HG03175 (cell line): ENCODE results near the gene LRRC75B.
A peak's percentile ranks its signal among the peaks of the same experiment; 100 is the strongest.
"Not testable (repeated sequence)": the region's sequence is repeated elsewhere in the genome, so short reads cannot be mapped to it uniquely, and the experiment has no call there.

Source experiments
- ATAC-seq: cut with Tn5 transposase; IDR thresholded peaks from one replicate; pipeline ENCODE4 v1.9.1; 2021; ENCODE audit warnings: mild to moderate bottlenecking, moderate library complexity; ENCODE audit not compliant: unreplicated experiment

LRRC75B gene

DNA sequence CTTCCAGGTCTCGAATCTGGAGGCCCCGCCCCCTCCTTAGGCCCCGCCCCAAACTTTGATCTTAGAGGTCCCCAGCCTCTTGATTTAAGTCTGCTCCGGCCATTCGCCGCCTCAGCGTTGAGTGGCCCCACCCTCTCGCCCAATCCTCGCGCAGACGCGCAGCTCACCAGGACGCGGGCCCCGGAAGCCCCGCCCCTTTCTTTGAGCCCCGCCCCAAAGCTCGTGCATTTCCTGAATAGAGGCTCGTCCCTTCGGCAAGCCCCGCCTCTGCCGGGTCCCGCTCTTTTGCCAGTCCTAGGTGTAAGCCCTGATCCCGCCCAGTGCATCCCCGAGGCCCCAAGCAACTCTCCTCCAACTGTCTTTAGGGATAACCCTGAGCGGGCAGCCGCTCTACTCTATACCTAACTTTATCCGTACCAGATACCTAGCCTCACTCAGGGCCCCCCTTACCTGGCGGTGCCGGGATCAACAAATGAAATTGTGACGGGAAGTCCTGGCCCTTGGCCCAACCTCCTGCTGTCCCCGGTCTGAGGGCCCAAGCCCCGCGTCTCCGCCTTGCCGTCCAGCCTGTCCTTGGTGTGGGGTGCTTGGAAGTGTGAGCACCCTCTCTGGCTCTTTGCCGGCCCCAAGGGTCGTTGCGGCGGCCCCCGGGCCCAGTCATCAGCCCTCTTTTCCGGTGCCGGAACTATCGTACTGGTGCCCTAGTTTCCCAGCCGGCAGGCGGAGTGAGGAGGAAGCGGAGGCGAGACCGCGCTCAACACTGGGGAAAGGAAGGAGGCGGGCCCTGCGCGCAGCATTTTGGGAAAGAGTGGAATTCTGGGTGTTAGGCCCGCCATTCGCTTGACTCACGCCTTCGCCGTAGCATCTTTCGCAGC lies 37.5 kb downstream of the LRRC75B start, which contains the start of gene SNRPD3:
Gene SNRPD3 (plus strand): TSS at position 835 of the 875 bp plus-strand sequence. CDS start 1,676 bp downstream, outside the sequence.
- ATAC-seq: peak; percentile 77

DNA sequence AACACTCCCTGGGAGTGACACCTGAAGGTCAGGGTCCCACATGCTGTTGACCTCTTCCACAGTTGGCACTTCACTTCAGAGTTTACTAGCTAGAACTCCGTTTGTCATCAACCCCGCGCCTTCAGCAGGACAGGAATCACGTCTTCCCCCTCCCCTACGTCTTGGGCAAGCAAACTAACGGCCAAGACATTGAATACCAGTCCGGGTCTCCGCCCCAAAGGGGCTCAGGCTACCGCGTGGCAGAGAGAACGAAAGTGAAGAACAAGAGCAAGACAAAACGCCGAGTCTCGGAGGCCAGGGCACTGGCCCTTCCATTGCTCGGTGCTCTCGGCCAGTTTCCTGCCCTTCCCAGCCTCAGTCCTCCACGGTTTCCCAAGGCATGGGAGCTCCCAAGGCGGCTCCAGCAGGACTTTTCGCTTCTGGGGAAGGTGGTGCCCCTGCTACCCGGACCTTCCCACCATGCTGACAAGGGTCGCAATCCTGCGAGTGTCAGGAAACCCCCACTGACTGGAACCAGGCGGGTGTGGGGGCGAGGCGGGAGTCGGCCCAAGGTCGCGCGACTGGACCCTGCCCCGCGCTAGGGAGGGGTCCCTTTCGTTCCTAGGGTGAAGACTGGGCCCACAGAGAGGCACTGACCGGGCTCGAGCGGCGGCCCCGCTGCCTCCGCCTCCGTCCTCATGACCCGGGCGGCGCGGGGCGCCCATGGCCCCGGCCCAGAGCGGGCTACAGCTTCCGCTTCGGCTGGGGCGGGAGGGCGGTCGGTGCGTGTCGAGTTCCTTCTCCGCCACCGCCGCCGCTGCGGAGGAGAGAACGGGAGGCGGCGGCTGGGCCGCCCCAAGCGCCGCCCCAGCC lies 38.3 kb downstream of the LRRC75B start, which contains the start of gene GUCD1:
Gene GUCD1 (minus strand): TSS at position 826 of the 852 bp plus-strand sequence. CDS start 147 bp downstream, at position 679.
- no peak for ATAC-seq

DNA sequence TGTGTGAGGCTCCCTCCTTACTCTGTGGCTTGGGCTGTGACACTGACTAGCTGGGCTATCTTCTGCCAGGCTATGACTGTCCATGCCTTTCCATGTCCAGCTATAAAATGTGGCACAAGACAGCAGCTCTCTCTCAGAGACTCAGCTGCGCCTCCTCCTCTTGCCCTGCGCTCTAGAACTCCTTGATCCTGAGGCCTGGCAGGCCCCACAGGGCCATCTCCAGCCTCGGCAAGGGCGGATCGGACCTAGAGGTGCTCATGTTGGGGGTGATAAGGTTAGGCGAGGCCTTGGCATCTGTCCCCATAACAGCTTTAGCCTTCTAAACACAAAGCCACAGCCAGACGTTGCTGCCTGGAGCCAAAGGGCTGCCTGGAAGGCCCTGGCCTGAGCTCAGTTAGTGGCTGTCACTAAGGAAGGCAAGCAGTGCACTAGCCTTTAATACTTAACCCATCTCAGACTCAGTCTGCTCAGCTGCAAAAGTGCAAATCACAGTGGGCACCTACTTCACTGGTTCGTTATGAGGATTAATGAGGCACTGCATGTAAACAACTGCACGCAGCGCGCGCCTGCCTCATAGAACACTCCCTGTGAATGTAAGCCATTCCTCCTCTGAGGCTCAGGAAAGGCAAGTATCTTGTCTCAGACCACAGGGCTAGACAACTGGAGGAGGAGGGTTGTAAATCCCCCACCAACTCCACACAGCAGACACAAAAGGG lies 39.1 kb downstream of the LRRC75B start:
- ATAC-seq: no peak

DNA sequence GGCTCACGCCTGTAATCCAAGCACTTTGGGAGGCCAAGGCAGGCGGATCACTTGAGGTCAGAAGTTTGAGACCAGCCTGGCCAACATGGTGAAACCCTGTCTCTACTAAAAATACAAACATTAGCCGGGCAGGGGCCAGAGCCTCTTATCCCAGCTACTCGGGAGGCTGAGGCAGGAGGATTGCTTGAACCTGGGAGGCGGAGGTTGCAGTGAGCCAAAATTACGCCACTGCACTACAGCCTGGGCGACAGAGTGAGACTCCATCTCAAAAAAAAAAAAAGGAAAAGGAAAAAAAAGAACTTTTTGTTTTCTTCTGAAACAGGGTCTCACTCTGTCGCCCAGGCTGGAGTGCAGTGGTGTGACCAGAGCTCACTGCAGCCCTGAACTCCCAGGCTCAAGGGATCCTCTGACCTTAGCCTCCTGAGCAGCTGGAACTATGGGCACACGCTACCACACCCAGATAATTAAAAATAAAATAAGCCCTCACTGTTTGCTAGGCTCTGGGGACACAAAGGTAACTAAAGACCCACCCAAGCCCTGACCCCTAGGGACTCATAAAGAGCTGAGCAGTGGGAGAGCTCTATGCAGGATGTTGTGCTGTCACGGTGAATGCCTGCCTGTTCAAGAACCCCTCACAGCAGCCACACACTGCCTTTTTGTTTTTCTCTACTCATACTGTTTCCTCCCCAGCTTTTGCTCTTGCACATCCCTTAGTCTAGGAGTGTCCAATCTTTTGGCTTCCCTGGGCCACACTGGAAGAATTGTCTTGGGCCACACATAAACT lies 40.2 kb downstream of the LRRC75B start:
- not testable (repeated sequence) for ATAC-seq

DNA sequence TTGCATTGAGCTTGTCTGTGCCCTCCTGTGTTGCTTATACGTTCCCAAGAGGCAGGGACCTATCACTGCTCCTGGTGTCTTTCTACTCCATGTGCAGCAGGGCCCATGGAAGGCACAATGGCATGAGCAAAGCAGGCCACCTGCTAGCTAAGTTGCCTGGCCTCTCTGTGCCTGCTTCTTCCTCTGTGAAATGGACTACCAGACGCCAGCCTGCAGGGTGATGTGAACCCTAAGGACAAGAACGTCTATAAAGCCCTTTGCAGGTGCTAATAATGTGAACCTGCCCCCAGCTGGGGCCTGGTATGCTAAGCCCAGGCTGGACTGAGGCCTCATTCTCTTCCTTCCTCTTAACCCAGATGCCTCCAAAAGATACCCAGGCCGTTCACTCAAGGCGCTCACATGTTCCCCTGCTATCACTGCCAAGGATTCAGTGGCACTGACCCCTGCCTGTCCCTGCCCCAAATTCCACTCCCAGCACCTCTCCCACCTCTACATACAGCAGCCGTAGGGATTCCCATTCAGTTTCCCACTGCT lies 41.9 kb downstream of the LRRC75B start:
- ATAC-seq: no peak

DNA sequence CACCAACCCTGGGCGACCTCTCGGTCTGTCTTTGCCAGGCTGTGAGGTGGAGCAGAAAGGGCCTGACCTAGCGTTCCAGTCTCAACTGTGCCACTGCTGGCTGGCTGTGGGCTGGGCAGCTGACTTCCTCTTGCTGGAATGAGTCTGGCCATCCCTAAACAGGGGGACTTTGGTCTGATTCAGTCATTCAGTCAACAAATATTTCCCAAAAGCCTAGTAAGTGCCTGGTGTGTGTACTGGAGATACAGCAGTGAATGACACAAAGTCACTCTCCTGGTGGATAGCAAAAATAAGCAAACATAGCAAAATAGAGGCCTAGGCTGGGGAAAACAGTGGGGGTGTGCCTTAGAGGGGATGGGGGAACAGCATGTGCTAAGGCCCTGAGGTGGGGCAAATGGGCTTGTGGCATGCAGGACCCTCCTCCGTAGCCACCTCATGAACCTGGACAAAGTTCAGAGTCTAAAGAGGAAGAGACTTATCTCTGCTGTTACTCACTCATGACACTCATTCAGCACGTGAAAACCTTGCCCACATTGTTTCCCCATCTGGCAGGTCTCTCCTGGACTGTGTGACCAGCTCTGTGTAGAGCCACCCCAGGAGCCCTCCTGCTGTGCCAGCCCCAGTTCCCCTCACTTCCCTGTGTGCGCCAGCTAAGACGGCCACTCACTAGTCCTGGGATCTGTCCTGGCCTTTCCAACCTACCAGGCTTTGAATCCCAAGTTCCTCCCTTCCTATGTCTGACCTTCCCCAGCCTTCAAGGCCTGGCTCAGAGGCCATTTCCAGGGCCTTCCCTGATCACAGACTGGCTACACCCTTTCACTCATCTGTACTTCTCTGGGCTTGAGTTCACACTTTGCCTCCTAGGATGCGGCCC lies 42.6 kb downstream of the LRRC75B start:
- no peak for ATAC-seq

DNA sequence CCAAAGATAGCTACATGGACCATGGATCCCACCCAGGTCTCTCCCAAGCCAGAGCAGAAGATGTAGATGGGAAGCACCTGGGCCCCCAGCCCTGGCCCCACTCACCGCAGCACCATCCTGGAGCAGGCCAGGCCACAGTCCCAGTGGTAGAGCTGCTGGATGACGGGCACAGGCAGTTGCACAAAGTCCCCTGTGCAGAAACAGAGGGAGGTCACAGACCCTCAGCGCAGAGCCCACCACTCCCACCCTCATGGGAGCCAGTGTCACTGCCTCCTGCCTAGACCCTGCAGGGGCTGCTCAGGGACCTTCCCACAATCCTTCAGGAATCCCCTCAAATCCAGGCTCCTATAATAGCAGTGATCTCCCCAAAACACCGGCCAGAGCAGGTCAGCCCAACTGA lies 44.1 kb downstream of the LRRC75B start:
- no peak for ATAC-seq

DNA sequence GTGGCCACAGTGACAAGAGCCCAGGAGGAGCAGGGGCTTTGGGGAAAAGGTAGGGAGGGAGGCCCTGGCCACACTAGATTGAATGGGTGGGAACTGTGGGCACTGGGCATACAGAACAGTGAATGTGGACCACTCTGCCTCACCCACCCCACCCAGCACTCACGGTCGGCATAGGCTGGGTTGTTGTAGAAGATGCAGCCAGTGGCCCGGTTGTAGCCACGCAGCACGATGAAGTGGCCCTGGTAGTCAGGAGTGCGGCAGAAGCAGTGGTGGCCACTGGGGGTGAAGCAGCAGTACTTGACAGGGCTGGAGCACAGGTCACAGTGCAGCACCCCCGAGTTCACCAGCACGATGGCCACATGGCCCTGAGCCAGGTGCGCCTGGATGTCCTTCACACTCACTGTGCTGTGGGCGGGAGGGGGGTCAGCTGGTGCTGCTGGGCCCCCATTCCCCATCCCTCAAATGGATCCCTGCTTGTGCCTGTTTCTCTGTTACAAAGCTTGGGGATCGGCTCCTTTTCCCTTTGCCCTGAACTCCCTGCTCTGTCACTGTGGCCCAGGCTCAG lies 49.1 kb downstream of the LRRC75B start:
- ATAC-seq: no peak

DNA sequence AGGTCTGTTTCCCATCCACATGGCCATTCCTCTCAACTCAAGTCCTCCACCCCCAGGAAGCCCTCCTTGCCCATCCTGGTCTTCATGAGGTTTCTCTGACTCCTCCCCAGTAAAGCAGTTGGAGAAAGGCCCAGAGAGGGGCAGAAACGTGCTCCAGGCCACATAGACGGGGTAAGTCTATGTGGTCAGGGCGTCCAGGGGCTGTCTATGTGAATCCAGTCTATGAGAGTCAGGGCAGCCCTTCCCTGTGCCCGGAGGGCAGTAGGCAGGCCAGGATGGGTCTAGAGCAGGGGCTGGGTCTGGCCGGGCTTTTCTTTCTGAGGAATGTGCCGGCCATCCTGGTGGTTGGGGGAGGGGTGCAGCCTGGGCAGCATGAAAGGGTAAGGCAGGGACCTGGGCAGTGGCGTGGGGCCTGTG lies 49.7 kb downstream of the LRRC75B start:
- ATAC-seq: no peak

DNA sequence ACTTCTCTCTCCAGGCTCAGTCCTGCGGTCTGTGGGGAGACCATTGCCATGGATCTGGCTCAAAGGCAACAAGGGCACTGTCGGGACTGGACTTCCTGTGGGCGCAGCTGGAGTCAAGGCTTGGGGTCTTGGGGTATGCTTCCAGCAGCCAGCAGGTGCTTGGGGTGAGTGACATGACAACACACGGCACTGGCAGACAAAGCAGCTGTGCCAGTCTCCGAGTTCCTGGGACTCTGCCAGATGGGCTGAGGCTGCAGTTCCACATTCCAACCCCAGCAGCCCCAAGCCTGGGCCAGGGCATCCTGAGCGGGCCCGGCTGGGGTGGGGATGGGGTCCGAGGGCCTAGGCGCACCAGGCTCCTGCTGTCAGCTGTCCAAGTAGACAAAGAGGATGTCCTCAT lies 50.2 kb downstream of the LRRC75B start:
- no peak for ATAC-seq

DNA sequence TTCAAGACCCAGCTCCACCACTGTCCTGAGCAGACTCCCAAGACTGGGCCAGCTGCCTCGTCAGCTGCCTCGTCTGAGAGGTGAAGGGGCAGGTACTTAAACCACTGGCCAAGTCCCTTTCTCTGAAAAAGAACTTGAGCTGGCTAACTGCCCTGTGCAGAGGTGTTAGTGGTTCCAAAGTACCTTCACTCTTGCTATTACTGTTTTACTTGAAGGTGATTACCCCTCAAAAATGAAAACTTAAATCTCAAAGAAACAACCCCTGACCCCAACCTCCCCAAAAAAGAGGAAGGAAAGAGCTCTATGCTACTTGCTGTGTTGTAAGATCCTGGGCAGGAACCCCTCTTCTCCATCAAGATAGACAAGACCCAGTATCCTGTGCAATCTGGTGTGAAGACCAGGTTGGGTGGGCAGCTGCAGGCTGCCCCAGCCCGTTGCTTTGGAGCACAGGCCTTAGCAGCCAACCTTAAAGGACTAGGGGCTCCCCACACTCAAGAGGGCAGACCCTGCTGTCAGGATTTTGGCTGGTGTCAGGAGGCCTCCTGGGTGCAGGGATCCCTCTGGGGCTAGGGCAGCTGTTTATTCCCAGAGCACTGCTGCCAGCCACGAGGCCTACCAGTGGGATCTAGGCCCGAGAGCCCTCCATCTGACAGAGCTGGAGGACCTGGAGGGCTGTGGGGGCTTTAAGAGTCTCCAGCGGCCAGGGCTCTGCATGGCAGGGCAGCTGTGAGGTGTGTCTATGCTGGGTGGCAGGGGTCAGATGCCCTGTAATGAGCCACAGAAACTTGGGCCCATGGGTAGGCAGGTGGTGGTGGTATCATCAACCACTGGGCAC lies 51.0 kb downstream of the LRRC75B start:
- ATAC-seq: no peak

DNA sequence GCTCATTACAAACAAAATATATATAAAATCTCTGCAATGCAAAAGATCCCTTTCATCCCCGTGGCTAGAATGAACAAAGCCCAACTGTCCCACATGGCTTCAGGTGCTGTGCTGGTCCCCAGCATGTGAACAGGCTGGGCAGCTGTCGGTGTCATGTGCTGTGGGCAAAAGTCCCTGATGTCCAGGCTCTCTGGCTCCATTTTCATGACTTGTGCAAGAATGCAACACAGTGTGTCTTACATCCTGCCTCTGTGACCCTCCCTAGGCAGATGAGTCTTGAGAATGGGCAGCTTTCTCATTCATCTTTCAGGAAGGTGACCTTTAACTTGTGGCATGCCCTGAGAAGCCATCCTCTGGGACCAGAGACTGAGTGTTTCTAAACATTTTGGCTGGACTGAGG lies 52.4 kb downstream of the LRRC75B start:
- ATAC-seq: no peak

DNA sequence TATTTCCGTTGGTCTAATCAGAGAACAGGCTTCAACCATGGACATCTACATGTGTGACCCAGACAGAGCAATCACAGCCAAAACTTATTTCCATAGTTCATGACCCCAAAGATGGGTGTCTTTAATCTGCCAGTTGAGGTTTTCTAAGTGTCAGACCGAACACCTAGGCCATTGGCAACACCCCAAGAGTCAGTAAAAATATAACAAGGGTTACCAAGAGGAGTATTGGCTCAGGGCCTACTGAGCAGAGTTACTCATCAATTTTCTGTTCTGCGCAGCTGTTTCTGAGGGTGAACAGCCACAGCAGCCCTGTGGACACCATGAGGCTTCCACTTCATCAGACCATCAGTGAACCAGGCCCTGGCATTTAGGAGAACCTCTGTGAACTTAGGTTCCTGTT lies 56.8 kb downstream of the LRRC75B start:
- no peak for ATAC-seq
